HEK293T (cell line): ENCODE measurements around the gene ATP6V0E2.
A peak's percentile ranks its signal among the peaks of the same experiment; 100 is the strongest.

Experiments used
- CTCF ChIA-PET: fragments of 350-600 bp; formaldehyde crosslinking; extraction: SDS; loops from one replicate; lab custom pipeline; 2021; ENCODE audit warnings: antibody characterized with exemption, inconsistent platforms; lab: Yijun Ruan, JAX
- POLR2A ChIA-PET: fragments of 350-600 bp; formaldehyde crosslinking; extraction: SDS; loops from one replicate; lab custom pipeline; 2020; ENCODE audit warnings: antibody characterized with exemption, inconsistent platforms; lab: Yijun Ruan, JAX
- DNase-seq: peaks from one replicate; pipeline ENCODE4 v3.0.0; 2012; ENCODE audit warnings: mixed read lengths; ENCODE audit errors: extremely low spot score
- ARNT ChIP-seq: fragments of 450-650 bp; IDR thresholded peaks from 2 replicates; pipeline ENCODE4 v1.6.1; 2017; ENCODE audit warnings: mild to moderate bottlenecking
- BHLHE40 ChIP-seq: fragments of 450-650 bp; IDR thresholded peaks from 2 replicates; pipeline ENCODE4 v1.6.1; 2016; ENCODE audit warnings: mild to moderate bottlenecking, moderate library complexity, borderline replicate concordance
- CTBP1 ChIP-seq: fragments of 450-650 bp; IDR thresholded peaks from 2 replicates; pipeline ENCODE4 v1.6.1; 2016; ENCODE audit warnings: borderline replicate concordance
- ELF4 ChIP-seq: fragments of 450-650 bp; IDR thresholded peaks from 2 replicates; pipeline ENCODE4 v1.6.1; 2017; ENCODE audit warnings: antibody characterized with exemption
- FOXA1 ChIP-seq: fragments of 450-650 bp; IDR thresholded peaks from 2 replicates; pipeline ENCODE4 v1.6.1; 2016; ENCODE audit warnings: mild to moderate bottlenecking
- FOXK2 ChIP-seq: fragments of 450-650 bp; IDR thresholded peaks from 2 replicates; pipeline ENCODE4 v1.6.1; 2016; ENCODE audit warnings: mild to moderate bottlenecking
- FOXM1 ChIP-seq: fragments of 450-650 bp; IDR thresholded peaks from 2 replicates; pipeline ENCODE4 v1.6.1; 2017; ENCODE audit warnings: mild to moderate bottlenecking, borderline replicate concordance
- HDGF ChIP-seq: fragments of 450-650 bp; IDR thresholded peaks from 2 replicates; pipeline ENCODE4 v1.6.1; 2017; ENCODE audit warnings: antibody characterized with exemption, borderline replicate concordance
- L3MBTL2 ChIP-seq: fragments of 450-650 bp; conservative IDR thresholded peaks from 2 replicates; pipeline ENCODE4 v1.6.1; 2016; ENCODE audit warnings: mild to moderate bottlenecking
- LEF1 ChIP-seq: fragments of 450-650 bp; IDR thresholded peaks from 2 replicates; pipeline ENCODE4 v1.6.1; 2017; ENCODE audit warnings: mild to moderate bottlenecking, borderline replicate concordance
- NFRKB ChIP-seq: fragments of 450-650 bp; IDR thresholded peaks from 2 replicates; pipeline ENCODE4 v1.6.1; 2016; ENCODE audit warnings: mild to moderate bottlenecking, moderate library complexity
- SP1 ChIP-seq: fragments of 450-650 bp; IDR thresholded peaks from 2 replicates; pipeline ENCODE4 v1.6.1; 2017
- SUZ12 ChIP-seq: fragments of 450-650 bp; IDR thresholded peaks from 2 replicates; pipeline ENCODE4 v1.6.1; 2016; ENCODE audit warnings: mild to moderate bottlenecking
- TARDBP ChIP-seq: fragments of 450-650 bp; IDR thresholded peaks from 2 replicates; pipeline ENCODE4 v1.6.1; 2016
- ZNF384 ChIP-seq: fragments of 450-650 bp; IDR thresholded peaks from 2 replicates; pipeline ENCODE4 v1.6.1; 2016
- TF ChIP-seq, protein P1 (sequence below): fragments of 450-650 bp; IDR thresholded peaks from 2 replicates; pipeline ENCODE4 v1.6.1; 2016

The ATP6V0E2 gene

DNA sequence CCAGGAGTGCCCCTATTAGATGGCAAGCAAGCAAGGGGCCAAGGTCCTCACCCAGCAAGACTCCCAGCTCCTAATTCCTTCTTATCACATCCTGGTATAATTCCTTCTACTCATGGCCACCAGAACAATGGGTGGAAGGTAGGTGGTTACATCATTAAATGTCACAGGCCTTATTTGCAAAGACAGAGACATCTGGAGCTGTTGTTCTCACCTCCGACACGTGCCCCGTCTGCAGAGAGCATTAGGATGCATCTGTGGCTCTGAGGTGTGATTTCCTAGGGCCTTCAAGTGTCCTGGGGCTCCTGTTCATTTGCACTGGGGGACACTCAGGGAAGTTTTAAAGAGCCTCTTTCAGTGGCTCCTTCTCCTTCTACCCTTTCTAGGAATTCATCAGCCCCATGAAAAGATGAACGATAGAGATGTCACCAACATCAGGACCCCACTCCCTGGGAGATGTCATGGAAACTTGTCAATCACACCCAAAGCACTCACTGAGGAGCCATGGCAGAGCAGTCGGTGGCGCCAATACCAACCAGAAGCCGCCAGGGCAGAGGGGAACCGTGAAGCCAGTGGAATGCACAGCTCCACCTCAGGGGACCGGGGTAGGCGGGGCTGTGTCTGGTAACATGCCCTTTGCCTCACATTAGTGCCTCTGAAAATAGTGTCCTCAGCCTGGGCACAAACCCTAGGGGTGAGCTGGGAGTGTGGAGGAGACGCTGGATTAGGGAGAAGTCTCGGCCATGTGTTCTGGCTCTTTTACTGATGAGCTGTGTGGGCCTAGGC lies 2.9 kb upstream of the ATP6V0E2 start:
- POLR2A ChIA-PET: interaction anchor here (1.2 to 2.6 kb wide), 4 partner anchors 9 to 33 kb away, joined by 3 to 15 read pairs (median 5); partner anchors contain the start of gene ZNF862
- TF ChIP-seq HDGF (no peak), ZNF384 (no peak), L3MBTL2 (no peak)
- CTCF ChIA-PET: interaction anchor here (2.1 kb wide), 1 partner anchor 10 kb away, joined by 7 read pairs; no protein-coding TSS in a partner anchor
- DNase-seq: no peak

DNA sequence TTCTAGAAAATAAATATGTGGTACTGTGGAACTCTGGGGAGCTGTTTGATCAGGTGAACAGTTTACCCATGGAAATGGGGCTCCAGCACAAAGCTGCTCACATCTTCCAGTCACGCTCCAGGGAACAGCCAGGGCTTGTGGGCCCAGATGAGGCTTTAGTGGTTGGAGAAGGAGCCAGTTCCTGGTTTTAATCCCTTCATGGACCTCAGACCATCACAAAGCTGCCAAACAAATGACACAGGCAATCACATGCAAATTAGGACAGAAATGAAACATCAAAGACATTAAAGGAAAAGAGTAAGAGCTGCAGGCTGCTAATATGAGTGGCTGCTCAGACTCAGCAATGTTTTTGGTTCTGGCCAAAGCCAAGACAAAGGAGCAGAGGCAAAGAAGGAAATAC lies 2.2 kb upstream of the ATP6V0E2 start:
- CTCF ChIA-PET: interaction anchor here (1.3 kb wide), 1 partner anchor 72 kb away, joined by 4 read pairs; no protein-coding TSS in a partner anchor
- TF ChIP-seq ZNF384 (no peak), BHLHE40 (no peak), NFRKB (no peak), FOXA1 (no peak), TARDBP (no peak), SUZ12 (no peak), ELF4 (no peak), ARNT (no peak), HDGF (no peak), FOXK2 (no peak), CTBP1 (no peak), LEF1 (no peak), FOXM1 (no peak), L3MBTL2 (no peak), SP1 (no peak)
- TF ChIP-seq, protein P1, sequence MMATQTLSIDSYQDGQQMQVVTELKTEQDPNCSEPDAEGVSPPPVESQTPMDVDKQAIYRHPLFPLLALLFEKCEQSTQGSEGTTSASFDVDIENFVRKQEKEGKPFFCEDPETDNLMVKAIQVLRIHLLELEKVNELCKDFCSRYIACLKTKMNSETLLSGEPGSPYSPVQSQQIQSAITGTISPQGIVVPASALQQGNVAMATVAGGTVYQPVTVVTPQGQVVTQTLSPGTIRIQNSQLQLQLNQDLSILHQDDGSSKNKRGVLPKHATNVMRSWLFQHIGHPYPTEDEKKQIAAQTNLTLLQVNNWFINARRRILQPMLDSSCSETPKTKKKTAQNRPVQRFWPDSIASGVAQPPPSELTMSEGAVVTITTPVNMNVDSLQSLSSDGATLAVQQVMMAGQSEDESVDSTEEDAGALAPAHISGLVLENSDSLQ: no peak
- POLR2A ChIA-PET: interaction anchor here (1.2 to 2.6 kb wide), 4 partner anchors 10 to 34 kb away, joined by 3 to 15 read pairs (median 5); partner anchors contain the start of gene ZNF862
- DNase-seq: no peak

DNA sequence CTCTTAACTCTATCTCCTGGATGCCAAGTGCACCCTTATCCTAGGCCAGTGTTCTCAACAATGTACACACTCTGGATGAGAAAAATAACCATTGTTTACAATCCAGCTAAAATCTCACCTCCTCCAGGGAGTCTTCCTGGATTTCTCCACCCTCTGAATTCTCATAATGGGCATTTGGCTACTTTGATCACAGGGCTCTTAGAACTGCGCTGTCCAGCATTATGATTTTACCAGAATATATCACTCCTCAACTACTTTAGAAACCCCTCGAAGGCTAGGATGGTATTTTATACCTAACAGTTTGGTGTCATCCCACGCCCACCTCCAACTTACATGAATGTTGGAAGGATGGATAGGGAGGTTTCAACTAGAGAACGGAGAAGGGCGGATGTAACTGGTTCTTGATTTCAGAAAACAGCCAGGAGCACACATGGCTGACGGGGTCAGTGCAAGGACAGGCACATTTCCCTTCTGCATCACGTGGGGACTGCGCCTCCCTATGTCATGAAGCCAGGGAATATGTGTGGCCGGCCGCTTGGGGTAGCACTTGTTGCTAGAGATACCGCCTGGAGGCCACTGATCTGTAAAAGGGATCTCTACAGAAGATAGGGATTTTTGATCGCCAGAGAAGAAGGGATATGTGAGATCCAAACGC lies 1.2 kb upstream of the ATP6V0E2 start:
- ChIA-PET POLR2A (interaction anchor here (0.6 to 1.4 kb wide), 3 partner anchors 23 to 1568 kb away, joined by 3 to 6 read pairs (median 3); partner anchors contain the start of gene ZNF862), CTCF (interaction anchor here (1.3 kb wide), 1 partner anchor 73 kb away, joined by 4 read pairs; no protein-coding TSS in a partner anchor)
- no peak for TF ChIP-seq SUZ12
- peak; percentile 89 for DNase-seq

DNA sequence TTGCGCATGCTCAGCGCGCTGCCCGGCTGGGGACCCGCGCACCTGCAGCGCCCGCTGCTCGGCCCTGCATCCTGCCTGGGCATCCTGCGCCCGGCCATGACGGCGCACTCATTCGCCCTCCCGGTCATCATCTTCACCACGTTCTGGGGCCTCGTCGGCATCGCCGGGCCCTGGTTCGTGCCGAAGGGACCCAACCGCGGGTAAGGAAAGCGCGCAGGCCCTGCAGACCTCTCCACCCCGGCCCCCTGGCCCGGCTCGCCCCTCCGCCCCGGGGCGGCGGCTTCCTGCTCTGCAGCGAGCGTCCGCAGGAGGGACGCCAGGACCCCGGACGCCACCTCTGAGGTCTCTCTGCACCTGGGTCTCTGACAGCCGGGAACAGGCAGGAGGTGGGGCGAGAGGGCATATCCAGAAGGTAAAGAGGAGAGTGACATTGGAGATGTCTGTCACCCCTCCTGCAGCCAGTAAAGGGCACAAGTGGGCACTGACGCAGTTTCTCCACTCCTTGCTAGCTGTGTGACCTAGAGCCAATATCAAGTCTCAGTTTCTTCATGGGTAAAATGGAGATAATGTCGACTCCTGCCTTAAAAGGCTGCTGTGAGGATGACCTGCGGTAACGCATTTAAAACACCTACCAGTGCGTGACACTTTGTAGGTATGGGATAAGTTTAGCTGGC lies 338 bp downstream of the ATP6V0E2 start:
- ChIA-PET CTCF (no interaction called here), POLR2A (interaction anchor here (0.6 to 1.8 kb wide), 2 partner anchors 19 to 449 kb away, joined by 3 to 5 read pairs; partner anchors contain the start of genes ACTR3C and LRRC61)
- no peak for DNase-seq
- TF ChIP-seq NFRKB (no peak), L3MBTL2 (peak; percentile 56)

DNA sequence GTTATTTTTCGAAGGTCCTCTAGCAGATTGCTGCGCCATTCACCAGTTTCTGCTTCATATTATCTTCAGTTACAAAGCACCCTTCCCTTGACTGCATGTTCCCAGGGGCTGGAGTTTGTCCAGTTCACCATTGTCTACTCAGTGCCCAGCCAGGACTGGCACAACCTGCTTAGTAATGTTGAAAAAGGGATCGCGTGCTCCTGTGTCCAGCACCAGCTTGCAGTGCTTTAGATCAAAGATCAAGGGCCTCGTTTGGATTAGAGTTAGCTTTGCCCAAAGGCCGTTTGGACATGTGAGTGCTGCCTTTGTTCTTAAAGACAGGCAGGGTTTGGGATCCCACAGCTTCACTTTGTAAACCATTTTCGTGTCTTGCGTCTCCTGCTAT lies 867 bp downstream of the ATP6V0E2 start:
- TF ChIP-seq L3MBTL2 (no peak), HDGF (no peak), TARDBP (no peak), ZNF384 (no peak), FOXM1 (no peak), ARNT (no peak), ELF4 (no peak), FOXK2 (no peak)
- TF ChIP-seq, protein P1: no peak
- DNase-seq: no peak
- CTCF ChIA-PET: interaction anchor here (1.2 kb wide), 1 partner anchor 9 kb away, joined by 4 read pairs; no protein-coding TSS in a partner anchor
- POLR2A ChIA-PET: interaction anchor here (0.6 to 1.8 kb wide), 2 partner anchors 20 to 449 kb away, joined by 3 to 5 read pairs; partner anchors contain the start of genes ACTR3C and LRRC61

DNA sequence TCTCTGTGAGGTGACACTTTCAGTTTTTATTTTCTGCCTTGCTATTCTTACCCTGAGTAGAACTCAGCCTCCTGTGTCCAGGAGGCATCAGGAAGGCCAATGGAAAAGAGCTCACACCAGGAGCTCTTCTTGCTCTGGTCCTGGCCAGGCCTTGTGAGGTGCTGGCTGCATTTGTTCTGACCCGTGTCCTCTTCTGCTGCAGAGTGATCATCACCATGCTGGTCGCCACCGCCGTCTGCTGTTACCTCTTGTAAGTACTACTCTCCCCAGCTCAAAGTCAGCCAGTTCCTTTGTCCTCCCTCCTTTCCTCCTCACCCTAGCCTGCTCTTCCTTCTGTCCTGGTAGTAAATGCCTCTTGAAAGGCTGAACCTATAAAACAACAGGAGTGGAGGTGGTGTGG lies 1.6 kb downstream of the ATP6V0E2 start:
- no peak for TF ChIP-seq SUZ12
- no peak for TF ChIP-seq L3MBTL2
- TF ChIP-seq BHLHE40: no peak
- no peak for TF ChIP-seq ELF4
- no peak for TF ChIP-seq HDGF
- TF ChIP-seq SP1: no peak
- no peak for TF ChIP-seq FOXK2
- ChIA-PET CTCF (interaction anchor here (1.2 kb wide), 1 partner anchor 8 kb away, joined by 4 read pairs; no protein-coding TSS in a partner anchor), POLR2A (no interaction called here)

More for the DNA sequence above, 1.6 kb downstream of the ATP6V0E2 start:
- no peak for DNase-seq
